IMR-90 (cell line): Measurements from ENCODE around the gene TASP1. TPM values are rescaled to one million over a fixed set of nuclear protein-coding genes. Genes with fewer than 3 reads are reported as not detected.

Experiments
- ATAC-seq: fragments of 200-7000 bp; cut with Tn5 transposase; 2 replicates; pipeline ENCODE4 v1.9.1; 2020; ENCODE audit warnings: low read depth, mild to moderate bottlenecking, moderate library complexity
- BruUV-seq: library from RNA; stranded (reverse); fragments of 400-500 nt; replicated peaks from 2 replicates; lab custom pipeline; 2021; lab: Mats Ljungman, UMichigan
- CTCF ChIA-PET: fragments of 300-600 bp; formaldehyde crosslinking; extraction: SDS; loops from one replicate; lab custom pipeline; 2021; ENCODE audit warnings: antibody characterized with exemption; lab: Yijun Ruan, JAX
- POLR2A ChIA-PET: fragments of 300-600 bp; sonication (Branson Sonifier 250); formaldehyde crosslinking; loops from one replicate; lab custom pipeline; 2022; ENCODE audit warnings: antibody characterized with exemption; ENCODE audit not compliant: unreplicated experiment; lab: Charles Lee
- DNase-seq: peaks from one replicate; pipeline ENCODE4 v3.0.0; 2013
- H2AFZ ChIP-seq: replicated peaks from 2 replicates; pipeline ENCODE3; 2013; ENCODE audit warnings: low read length, mild to moderate bottlenecking; ENCODE audit not compliant: poor library complexity
- H2AK5ac ChIP-seq: 2 replicates; pipeline ENCODE4 v1.6.1; 2013; ENCODE audit warnings: low read depth, low read length, inconsistent platforms
- H2AK9ac ChIP-seq: replicated peaks from 2 replicates; pipeline ENCODE3; 2013; ENCODE audit warnings: mild to moderate bottlenecking, low read depth, low read length, moderate library complexity; ENCODE audit not compliant: poor library complexity
- H2BK120ac ChIP-seq: 2 replicates; pipeline ENCODE4 v1.6.1; 2013; ENCODE audit warnings: low read depth, low read length, inconsistent platforms
- H2BK15ac ChIP-seq: 3 replicates; pipeline ENCODE4 v1.6.1; 2013; ENCODE audit warnings: low read depth, low read length, inconsistent platforms
- H2BK20ac ChIP-seq: 2 replicates; pipeline ENCODE4 v1.6.1; 2013; ENCODE audit warnings: low read depth, mild to moderate bottlenecking, inconsistent platforms, low read length, moderate library complexity
- H2BK5ac ChIP-seq: 2 replicates; pipeline ENCODE4 v1.6.1; 2013; ENCODE audit warnings: mild to moderate bottlenecking, low read depth, low read length, inconsistent platforms; ENCODE audit not compliant: poor library complexity, severe bottlenecking
- H3K14ac ChIP-seq: replicated peaks from 2 replicates; pipeline ENCODE4 v1.6.1; 2013; ENCODE audit warnings: low read depth, low read length, inconsistent platforms
- H3K18ac ChIP-seq: 2 replicates; pipeline ENCODE4 v1.6.1; 2013; ENCODE audit warnings: low read depth, low read length, control low read depth
- H3K23ac ChIP-seq: 2 replicates; pipeline ENCODE4 v1.6.1; 2013; ENCODE audit warnings: low read depth, low read length, inconsistent platforms
- H3K27ac ChIP-seq: 2 replicates; pipeline ENCODE4 v1.5.1; 2013; ENCODE audit warnings: mild to moderate bottlenecking, control low read depth, low read length; ENCODE audit not compliant: insufficient read depth
- H3K27me3 ChIP-seq: 2 replicates; pipeline ENCODE4 v1.6.1; 2013; ENCODE audit warnings: low read length; ENCODE audit not compliant: control insufficient read depth, insufficient read depth
- H3K36me3 ChIP-seq: 2 replicates; pipeline ENCODE4 v1.6.1; 2013; ENCODE audit warnings: low read length, mixed read lengths; ENCODE audit not compliant: control insufficient read depth, insufficient read depth
- H3K4ac ChIP-seq: 2 replicates; pipeline ENCODE4 v1.6.1; 2013; ENCODE audit warnings: low read depth, low read length, inconsistent platforms
- H3K4me1 ChIP-seq: 2 replicates; pipeline ENCODE4 v1.6.1; 2013; ENCODE audit warnings: low read length, mixed read lengths; ENCODE audit not compliant: control insufficient read depth, insufficient read depth
- H3K4me2 ChIP-seq: 2 replicates; pipeline ENCODE4 v1.6.1; 2013; ENCODE audit warnings: low read depth, mild to moderate bottlenecking, control low read depth, low read length, moderate library complexity
- H3K4me3 ChIP-seq: 2 replicates; pipeline ENCODE4 v1.5.1; 2013; ENCODE audit warnings: low read depth, mild to moderate bottlenecking, control low read depth, low read length, moderate library complexity; ENCODE audit not compliant: insufficient read depth
- H3K56ac ChIP-seq: 2 replicates; pipeline ENCODE4 v1.6.1; 2013; ENCODE audit warnings: low read length, inconsistent platforms; ENCODE audit not compliant: insufficient read depth; ENCODE audit errors: extremely low read depth
- H3K79me1 ChIP-seq, 2 experiments: 2 replicates each; pipeline ENCODE4 v1.6.1; 2013; ENCODE audit warnings: low read length in 2 of 2, inconsistent platforms in 1 of 2, low read depth in 1 of 2
- H3K9ac ChIP-seq: 2 replicates; pipeline ENCODE4 v1.6.1; 2013; ENCODE audit warnings: low read depth, low read length, control low read depth
- H3K9me1 ChIP-seq: 2 replicates; pipeline ENCODE4 v1.6.1; 2013; ENCODE audit warnings: low read length, inconsistent platforms; ENCODE audit not compliant: insufficient read depth
- H3K9me3 ChIP-seq: 2 replicates; pipeline ENCODE4 v1.6.1; 2013; ENCODE audit warnings: low read length; ENCODE audit not compliant: control insufficient read depth, insufficient read depth
- H4K20me1 ChIP-seq: 2 replicates; pipeline ENCODE4 v1.6.1; 2013; ENCODE audit warnings: low read length, inconsistent platforms; ENCODE audit not compliant: insufficient read depth
- H4K5ac ChIP-seq: 2 replicates; pipeline ENCODE4 v1.6.1; 2013; ENCODE audit warnings: mild to moderate bottlenecking, low read depth, low read length, control low read depth
- H4K8ac ChIP-seq, 2 experiments: 2 replicates each; pipeline ENCODE4 v1.6.1; 2013; ENCODE audit warnings: low read depth in 2 of 2, low read length in 2 of 2, control low read depth in 1 of 2, inconsistent platforms in 1 of 2
- H4K91ac ChIP-seq: 2 replicates; pipeline ENCODE4 v1.6.1; 2013; ENCODE audit warnings: low read depth, low read length, inconsistent platforms; ENCODE audit not compliant: insufficient read depth
- BHLHE40 ChIP-seq: fragments of 150-350 bp; IDR thresholded peaks from 2 replicates; pipeline ENCODE4 v1.6.1; 2016; ENCODE audit warnings: mild to moderate bottlenecking, low read depth, low read length
- CEBPB ChIP-seq: IDR thresholded peaks from 2 replicates; pipeline ENCODE4 v1.6.1; 2012; ENCODE audit warnings: low read depth, low read length, improper control_type of control experiment
- CTCF ChIP-seq: conservative IDR thresholded peaks from 2 replicates; pipeline ENCODE4 v1.5.1; 2012; ENCODE audit warnings: mild to moderate bottlenecking, low read depth, low read length, improper control_type of control experiment
- FOS ChIP-seq: fragments of 150-350 bp; IDR thresholded peaks from 2 replicates; pipeline ENCODE4 v1.6.1; 2016; ENCODE audit warnings: low read depth, low read length
- MAFK ChIP-seq: IDR thresholded peaks from 2 replicates; pipeline ENCODE4 v1.6.1; 2012; ENCODE audit warnings: low read depth, low read length, improper control_type of control experiment
- MAZ ChIP-seq: IDR thresholded peaks from 2 replicates; pipeline ENCODE4 v1.6.1; 2012; ENCODE audit warnings: low read depth, mild to moderate bottlenecking, low read length, improper control_type of control experiment, moderate library complexity, borderline replicate concordance
- NFE2L2 ChIP-seq: fragments of 150-350 bp; IDR thresholded peaks from 2 replicates; pipeline ENCODE4 v1.6.1; 2016; ENCODE audit warnings: low read depth, mild to moderate bottlenecking, low read length
- POLR2A ChIP-seq: IDR thresholded peaks from 2 replicates; pipeline ENCODE4 v1.6.1; 2012; ENCODE audit warnings: mild to moderate bottlenecking, low read depth, low read length
- RAD21 ChIP-seq: IDR thresholded peaks from 2 replicates; pipeline ENCODE4 v1.6.1; 2012; ENCODE audit warnings: low read length, improper control_type of control experiment
- RCOR1 ChIP-seq: IDR thresholded peaks from 2 replicates; pipeline ENCODE4 v1.6.1; 2012; ENCODE audit warnings: mild to moderate bottlenecking, low read length, improper control_type of control experiment; ENCODE audit not compliant: insufficient replicate concordance
- USF2 ChIP-seq: fragments of 150-350 bp; IDR thresholded peaks from 2 replicates; pipeline ENCODE4 v1.6.1; 2017; ENCODE audit warnings: mild to moderate bottlenecking, antibody characterized with exemption, low read length, low read depth
- dilution Hi-C: fragments of 300-500 bp; cut with HindIII; formaldehyde crosslinking; loops from one replicate; pipeline ENCODE4 v1.14.3; 2018; ENCODE audit warnings: low sequenced_read_pairs; ENCODE audit not compliant: unreplicated experiment
- in situ Hi-C: fragments of 300-500 bp; cut with MboI; formaldehyde crosslinking; loops from 3 replicates; pipeline ENCODE4 v1.14.3; 2019; ENCODE audit warnings: low sequenced_read_pairs, inconsistent platforms, mixed read lengths
- intact Hi-C: fragments of 100-400 bp; cut with micrococcal nuclease; formaldehyde crosslinking; loops from 2 replicates; pipeline ENCODE4 v1.10.0; 2022
- polyA plus RNA-seq, 3 experiments: library from polyadenylated mRNA; depleted of rRNA; stranded (reverse); fragments of >200 nt; gene quantifications; 2 replicates each; pipeline ENCODE4 v1.2.3, GENCODE V29; 2012; ENCODE audit warnings: low replicate concordance in 1 of 3
- total RNA-seq: library from RNA; depleted of rRNA; stranded (reverse); fragments of >200 nt; gene quantifications from 2 replicates; pipeline ENCODE4 v1.2.3, GENCODE V29; 2012

The TASP1 gene
- total and polyA plus RNA-seq, 2 of the 4 experiments (the other 2 are of a cell fraction), result 3.9 to 7.9 TPM

- H3K4me2 ChIP-seq, result no peak overlapping the region
- CTCF ChIA-PET, result interaction anchor here (0.6 kb wide), 1 partner anchor 17 kb away, joined by 4 read pairs; no protein-coding TSS in a partner anchor
- ATAC-seq, result peak; percentile 41; the same call in 1 of the 2 replicates
Observed at GRCh38 chr20:13494019-13494418, 144.7 kb downstream of the TASP1 start.

More at GRCh38 chr20:13494019-13494418, 144.7 kb downstream of the TASP1 start:
- TF ChIP-seq BHLHE40 (no peak), RAD21 (no peak), CTCF (no peak), MAZ (no peak), MAFK (no peak), CEBPB (no peak), USF2 (no peak), RCOR1 (no peak), POLR2A (no peak), NFE2L2 (no peak), FOS (no peak)
- no peak overlapping the region for H3K14ac ChIP-seq
- H3K23ac ChIP-seq, result no peak overlapping the region
- no peak overlapping the region for H2AK5ac ChIP-seq
- no peak overlapping the region for H2BK5ac ChIP-seq
- H2BK20ac ChIP-seq, result no peak overlapping the region
- H2BK120ac ChIP-seq, result no peak overlapping the region
- H3K56ac ChIP-seq, result no peak overlapping the region
- in situ Hi-C loops, result no loop called here
- dilution Hi-C loops, result no loop called here
- intact Hi-C loops, result no loop called here
- POLR2A ChIA-PET, result no interaction called here
- H3K4me3 ChIP-seq, result no peak overlapping the region
- DNase-seq, result peak; percentile 52
- no peaks in the 10 kb centered on the region for H3K9me1 ChIP-seq
- H3K27me3 ChIP-seq, result no peaks in the 10 kb centered on the region
- no peaks in the 10 kb centered on the region; the same call in 1 of the 2 replicates for H3K9me3 ChIP-seq
- no peak overlapping the region for H3K18ac ChIP-seq
- no peak overlapping the region for H4K91ac ChIP-seq
- H3K79me1 ChIP-seq, result no peaks in the 10 kb centered on the region
- no peak overlapping the region for H2AK9ac ChIP-seq
- H4K8ac ChIP-seq, result no peak overlapping the region
- H2BK15ac ChIP-seq, result no peak overlapping the region
- no peak overlapping the region for H2AFZ ChIP-seq
- H3K4me1 ChIP-seq, result 0 out of 2 replicates have a peak, but pooled peaks cover 1% of the 10 kb centered on the region
- no peak overlapping the region for H3K27ac ChIP-seq
- H3K36me3 ChIP-seq, result no peaks in the 10 kb centered on the region
- BruUV-seq, result no TSS peak
- no peak overlapping the region for H4K5ac ChIP-seq
- no peaks in the 10 kb centered on the region for H4K20me1 ChIP-seq
- H3K4ac ChIP-seq, result no peak overlapping the region
- no peak overlapping the region for H3K9ac ChIP-seq
